HepG2 (cell line): ENCODE results near the gene EID3. TPM values are rescaled to one million over a fixed set of nuclear protein-coding genes. Genes with fewer than 3 reads are reported as not detected.

ENCODE experiments used
- ATAC-seq: fragments of 200-7000 bp; cut with Tn5 transposase; 3 replicates; pipeline ENCODE4 v1.9.1; 2020; ENCODE audit warnings: mild to moderate bottlenecking, moderate library complexity
- BruUV-seq: library from RNA; stranded (reverse); fragments of 400-500 nt; replicated peaks from 2 replicates; lab custom pipeline; 2021; lab: Mats Ljungman, UMichigan
- CTCF ChIA-PET: fragments of 300-600 bp; formaldehyde crosslinking; extraction: SDS; loops from one replicate; lab custom pipeline; 2021; ENCODE audit warnings: low total read pairs, inconsistent platforms, low intra/inter-chr PET ratio; lab: Yijun Ruan, JAX
- POLR2A ChIA-PET: fragments of 350-600 bp; sonication (Branson Sonifier 250); formaldehyde crosslinking; loops from one replicate; lab custom pipeline; 2020; ENCODE audit warnings: antibody characterized with exemption, inconsistent platforms; lab: Yijun Ruan, JAX
- DNase-seq: peaks from one replicate; pipeline ENCODE4 v3.0.0-alpha.2; 2015; ENCODE audit warnings: low spot score
- FAIRE-seq: peaks from 3 replicates; lab custom pipeline; 2011; peaks lifted over from hg19 to GRCh38; lab: Jason Lieb, UNC
- H2AFZ ChIP-seq: one replicate; pipeline ENCODE4 v1.6.1; 2011; ENCODE audit warnings: low read length, inconsistent platforms
- H3K27ac ChIP-seq: fragments of 300-600 bp; 3 replicates; pipeline ENCODE4 v1.8.0; 2011; ENCODE audit warnings: mixed run types, mild to moderate bottlenecking, mixed read lengths, low read length, inconsistent platforms; ENCODE audit not compliant: insufficient read depth; ENCODE audit errors: extremely low read length
- H3K27me3 ChIP-seq, 2 experiments: fragments of 200-600 bp in 1 of 2; 2 replicates in 1 of 2; 3 replicates in 1 of 2; pipeline versions ENCODE4 v1.6.0 to v1.8.0; 2011; ENCODE audit warnings: low read length in 2 of 2, mild to moderate bottlenecking in 2 of 2, moderate library complexity in 2 of 2, inconsistent platforms in 1 of 2; ENCODE audit not compliant: insufficient read depth in 2 of 2, control insufficient read depth in 1 of 2
- H3K36me3 ChIP-seq, 2 experiments: fragments of 200-600 bp in 1 of 2; replicated peaks in 1 of 2; 2 replicates in 1 of 2; 3 replicates in 1 of 2; pipeline versions ENCODE4 v1.5.1 to v1.8.0; 2011; ENCODE audit warnings: low read length in 2 of 2, inconsistent platforms in 1 of 2; ENCODE audit not compliant: insufficient read depth in 2 of 2, control insufficient read depth in 1 of 2
- H3K4me1 ChIP-seq: 2 replicates; pipeline ENCODE4 v1.5.1; 2012; ENCODE audit warnings: low read length, inconsistent platforms; ENCODE audit not compliant: insufficient read depth
- H3K4me2 ChIP-seq: 2 replicates; pipeline ENCODE4 v1.6.0; 2011; ENCODE audit warnings: low read depth, low read length, inconsistent platforms
- H3K4me3 ChIP-seq, 3 experiments: fragments of 200-600 bp in 1 of 3; sonication (generic), shearing (Covaris generic) in 1 of 3; replicated peaks in 1 of 3; 2 replicates each; pipeline ENCODE4 v1.5.1; 2011 to 2016; ENCODE audit warnings: low read length in 3 of 3, inconsistent platforms in 2 of 3, low read depth in 2 of 3, mild to moderate bottlenecking in 2 of 3, control low read depth in 1 of 3, mixed read lengths in 1 of 3; ENCODE audit not compliant: insufficient read depth in 1 of 3
- H3K79me2 ChIP-seq: one replicate; pipeline ENCODE4 v1.6.1; 2011; ENCODE audit warnings: low read length, inconsistent platforms; ENCODE audit not compliant: insufficient read depth
- H3K9ac ChIP-seq: 2 replicates; pipeline ENCODE4 v1.6.0; 2011; ENCODE audit warnings: mild to moderate bottlenecking, low read depth, low read length, inconsistent platforms; ENCODE audit not compliant: insufficient read depth
- H3K9me3 ChIP-seq: 2 replicates; pipeline ENCODE4 v1.5.1; 2012; ENCODE audit warnings: mild to moderate bottlenecking, low read length
- H4K20me1 ChIP-seq: 2 replicates; pipeline ENCODE4 v1.6.0; 2011; ENCODE audit warnings: inconsistent platforms, mild to moderate bottlenecking, low read length, moderate library complexity; ENCODE audit not compliant: insufficient read depth
- KDM3A ChIP-seq: IDR thresholded peaks from 2 replicates; pipeline ENCODE4 v1.6.1; 2018; ENCODE audit warnings: low read depth, missing compliant biosample characterization
- MBD4 ChIP-seq: IDR thresholded peaks from 2 replicates; pipeline ENCODE4 v1.6.1; 2012; ENCODE audit warnings: low read length, inconsistent platforms, borderline replicate concordance
- MBNL3 ChIP-seq: fragments of 250-450 bp; sonication (Bioruptor Pico); conservative IDR thresholded peaks from 2 replicates; pipeline ENCODE4 v1.8.0; 2022; ENCODE audit warnings: mild to moderate bottlenecking, inconsistent platforms
- REPIN1 ChIP-seq: sonication (generic); formaldehyde crosslinking; IDR thresholded peaks from 2 replicates; pipeline ENCODE4 v1.8.0; 2022; ENCODE audit warnings: missing genetic modification reagents, low read depth, mild to moderate bottlenecking, borderline replicate concordance
- RXRA ChIP-seq: sonication (generic); formaldehyde crosslinking; IDR thresholded peaks from 2 replicates; pipeline ENCODE4 v1.5.1; 2020; ENCODE audit warnings: missing genetic modification reagents
- SMARCC2 ChIP-seq: fragments of 450-650 bp; IDR thresholded peaks from 2 replicates; pipeline ENCODE4 v1.6.1; 2017; ENCODE audit warnings: antibody characterized with exemption, mild to moderate bottlenecking
- SNAPC2 ChIP-seq: sonication (generic); formaldehyde crosslinking; IDR thresholded peaks from 2 replicates; pipeline ENCODE4 v1.8.1; 2022; ENCODE audit warnings: mild to moderate bottlenecking, missing genetic modification reagents
- ZBTB14 ChIP-seq: sonication (generic); formaldehyde crosslinking; IDR thresholded peaks from 2 replicates; pipeline ENCODE4 v1.4.0; 2020; ENCODE audit warnings: missing genetic modification reagents
- ZNF33A ChIP-seq: sonication (generic); formaldehyde crosslinking; IDR thresholded peaks from 2 replicates; pipeline ENCODE4 v1.5.1; 2020; ENCODE audit warnings: missing genetic modification reagents, mild to moderate bottlenecking, moderate library complexity, borderline replicate concordance
- ZNF543 ChIP-seq: sonication (generic); formaldehyde crosslinking; IDR thresholded peaks from 2 replicates; pipeline ENCODE4 v1.4.0; 2020; ENCODE audit warnings: mild to moderate bottlenecking, missing genetic modification reagents
- ZNF614 ChIP-seq: IDR thresholded peaks from 2 replicates; pipeline ENCODE4 v1.6.1; 2018; ENCODE audit warnings: missing biosample characterization, missing genetic modification reagents, inconsistent platforms, borderline replicate concordance
- ZNF678 ChIP-seq: sonication (generic); formaldehyde crosslinking; IDR thresholded peaks from 2 replicates; pipeline ENCODE4 v1.4.0; 2020; ENCODE audit warnings: mild to moderate bottlenecking, missing genetic modification reagents
- ZNF704 ChIP-seq: sonication (generic); formaldehyde crosslinking; IDR thresholded peaks from 2 replicates; pipeline ENCODE4 v1.8.1; 2023; ENCODE audit warnings: mild to moderate bottlenecking, inconsistent platforms, moderate library complexity, missing genetic modification reagents, borderline replicate concordance
- ZNF737 ChIP-seq: sonication (generic); formaldehyde crosslinking; IDR thresholded peaks from 2 replicates; pipeline ENCODE4 v1.5.0; 2020; ENCODE audit warnings: missing genetic modification reagents, mild to moderate bottlenecking, borderline replicate concordance
- ZNF850 ChIP-seq: sonication (generic); formaldehyde crosslinking; conservative IDR thresholded peaks from 2 replicates; pipeline ENCODE4 v1.9.0; 2021; ENCODE audit warnings: mild to moderate bottlenecking, missing genetic modification reagents
- WGBS: methylation state at CpG from one replicate; pipeline ENCODE4 v1.1.6; 2017; ENCODE audit warnings: low lambda C conversion rate; 5-methylcytosine and 5-hydroxymethylcytosine counted together
- in situ Hi-C: cut with HindIII; loops from 2 replicates; pipeline ENCODE4 v1.10.0; 2017; ENCODE audit warnings: low pct_unique_long_range_greater_than_20kb; ENCODE audit not compliant: extremely low pct_ligation_motif_present
- intact Hi-C: fragments of 100-400 bp; cut with micrococcal nuclease; formaldehyde crosslinking; loops from one replicate; pipeline ENCODE4 v1.10.0; 2022; ENCODE audit not compliant: unreplicated experiment
- polyA plus RNA-seq, 8 experiments: library from polyadenylated mRNA; depleted of rRNA in 3 of 8; stranded (reverse) in 7 of 8; unstranded in 1 of 8; fragments of >200 nt; fragmentation: Illumina TruSeq in 4 of 8; extraction: Trizol in 4 of 8; gene quantifications; 2 replicates each; pipeline versions ENCODE4 v1.2.1 to v1.2.3, GENCODE V29; 2011 to 2016; ENCODE audit warnings: low read depth in 4 of 8, missing spikeins in 1 of 8, mixed read lengths in 1 of 8; ENCODE audit not compliant: insufficient read depth in 1 of 8
- total RNA-seq, 5 experiments: library from RNA; depleted of rRNA; stranded (reverse); fragments of >200 nt; fragmentation: Illumina TruSeq; extraction: Trizol; gene quantifications; 2 replicates each; pipeline ENCODE4 v1.2.3, GENCODE V29; 2016; ENCODE audit warnings: low read depth in 1 of 5

EID3 gene
- total and polyA plus RNA-seq, 2 of the 13 experiments (the other 11 are each of a cell fraction or from before 2014, with no cell fraction given): 0.38 to 4.5 TPM

- in situ Hi-C loops: loop anchor here (10.0 kb wide), 1 partner anchor 67 kb away; the partner anchor contains the start of gene TXNRD1
- Histone ChIP-seq H2AFZ (no peak overlapping the region), H3K4me2 (no peak overlapping the region), H3K4me1 (peaks cover 26% of the 10 kb centered on the region), H3K27ac (no peak overlapping the region), H3K79me2 (no peaks in the 10 kb centered on the region), H3K27me3 (no peaks in the 10 kb centered on the region), H4K20me1 (no peaks in the 10 kb centered on the region), H3K36me3 (no peaks in the 10 kb centered on the region), H3K4me3 (no peak overlapping the region), H3K9me3 (no peaks in the 10 kb centered on the region), H3K9ac (no peak overlapping the region)
- TF ChIP-seq MBNL3 (no peak), ZBTB14 (CRISPR knock-in tag) (no peak), REPIN1 (no peak), ZNF704 (no peak), MBD4 (no peak), ZNF614 (CRISPR knock-in tag) (no peak), SMARCC2 (no peak), ZNF678 (CRISPR knock-in tag) (no peak), ZNF543 (CRISPR knock-in tag) (no peak), RXRA (no peak), KDM3A (CRISPR knock-in tag) (no peak), ZNF737 (no peak), SNAPC2 (CRISPR knock-in tag) (no peak), ZNF33A (no peak), ZNF850 (CRISPR knock-in tag) (no peak)
- ChIA-PET CTCF (no interaction called here), POLR2A (interaction anchor here (0.8 kb wide), 1 partner anchor 11 kb away, joined by 5 read pairs; no protein-coding TSS in a partner anchor)
- no TSS peak for BruUV-seq
- intact Hi-C loops: no loop called here
- DNase-seq (no peak), ATAC-seq (no peak), FAIRE-seq (no peak)
- WGBS: 85% methylated on average over 5 of the region's 5 CpGs
Measured at GRCh38 chr12:104281636-104282035, 21.9 kb upstream of the EID3 start.
